Neuron (in vitro differentiated cells): ENCODE measurements around the gene ZNF282.
A peak's percentile ranks its signal among the peaks of the same experiment; 100 is the strongest.

ENCODE experiments used
- H2AFZ ChIP-seq: one replicate; pipeline ENCODE4 v1.6.1; 2013; ENCODE audit warnings: low read depth, mild to moderate bottlenecking, inconsistent platforms, low read length, moderate library complexity
- H3K27me3 ChIP-seq: one replicate; pipeline ENCODE4 v1.6.1; 2013; ENCODE audit warnings: low read length; ENCODE audit not compliant: insufficient read depth
- H3K36me3 ChIP-seq: one replicate; pipeline ENCODE4 v1.6.1; 2013; ENCODE audit warnings: low read length; ENCODE audit not compliant: insufficient read depth
- H3K4me1 ChIP-seq: one replicate; pipeline ENCODE4 v1.6.1; 2013; ENCODE audit warnings: low read length; ENCODE audit not compliant: insufficient read depth
- H3K4me3 ChIP-seq: 2 replicates; pipeline ENCODE4 v1.5.1; 2013; ENCODE audit warnings: mild to moderate bottlenecking, low read length, moderate library complexity
- H3K9me3 ChIP-seq: one replicate; pipeline ENCODE4 v1.6.1; 2013; ENCODE audit warnings: low read length

The ZNF282 gene

DNA sequence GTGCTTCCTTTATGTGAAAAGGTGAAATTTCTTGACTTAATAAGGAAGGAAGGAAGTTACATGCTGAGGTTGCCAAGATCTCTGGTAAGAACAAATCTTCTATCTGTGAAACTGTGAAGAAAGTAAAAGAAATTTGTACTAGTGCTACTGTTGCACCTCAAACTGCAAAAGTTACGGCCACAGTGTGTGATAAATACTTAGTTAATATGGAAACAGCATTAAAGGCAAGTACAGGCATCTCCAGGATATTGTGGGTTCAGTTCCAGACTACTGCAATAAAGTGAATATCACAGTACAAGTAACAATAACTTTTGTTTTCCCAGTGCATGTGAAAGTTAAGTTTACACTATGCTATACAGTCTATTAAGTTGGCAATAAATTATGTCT lies 22.8 kb upstream of the ZNF282 start:
- Histone ChIP-seq H3K9me3 (no peaks in the 10 kb centered on the region), H3K4me3 (no peak overlapping the region), H3K36me3 (peaks cover 43% of the 10 kb centered on the region), H3K27me3 (no peaks in the 10 kb centered on the region), H3K4me1 (no peaks in the 10 kb centered on the region), H2AFZ (no peak overlapping the region)

DNA sequence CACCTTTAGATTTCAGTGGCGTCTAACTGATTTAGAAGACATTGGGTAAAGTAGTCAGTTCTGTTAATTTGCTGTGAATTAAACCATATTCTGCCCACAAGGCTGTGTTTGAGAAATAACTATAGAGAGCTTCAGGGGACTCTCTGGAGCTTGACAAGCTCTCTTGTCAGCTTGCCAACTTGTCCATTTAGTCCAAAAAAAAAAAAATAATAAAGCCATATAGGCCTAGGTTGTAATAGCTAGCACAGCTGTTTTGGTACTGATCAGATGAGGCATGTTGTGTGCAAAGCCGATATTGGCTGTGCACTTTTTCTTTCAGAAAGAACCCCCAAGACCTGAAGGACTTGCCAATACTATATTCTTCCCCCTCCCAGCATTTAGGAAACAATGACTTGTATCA lies 20.2 kb upstream of the ZNF282 start:
- Histone ChIP-seq H3K36me3 (peaks cover 50% of the 10 kb centered on the region), H3K9me3 (no peaks in the 10 kb centered on the region), H3K27me3 (no peaks in the 10 kb centered on the region), H3K4me3 (no peak overlapping the region), H3K4me1 (no peaks in the 10 kb centered on the region), H2AFZ (no peak overlapping the region)

DNA sequence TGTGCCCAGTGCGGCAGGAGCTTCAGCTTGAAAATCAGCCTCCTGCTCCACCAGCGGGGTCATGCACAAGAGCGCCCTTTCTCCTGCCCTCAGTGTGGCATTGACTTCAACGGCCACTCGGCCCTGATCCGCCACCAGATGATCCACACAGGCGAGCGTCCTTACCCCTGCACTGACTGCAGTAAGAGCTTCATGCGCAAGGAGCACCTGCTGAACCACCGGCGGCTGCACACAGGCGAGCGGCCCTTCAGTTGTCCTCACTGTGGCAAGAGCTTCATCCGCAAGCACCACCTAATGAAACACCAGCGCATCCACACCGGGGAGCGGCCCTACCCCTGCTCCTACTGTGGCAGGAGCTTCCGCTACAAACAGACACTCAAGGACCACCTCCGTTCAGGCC lies 16.1 kb upstream of the ZNF282 start:
- Histone ChIP-seq H3K9me3 (no peaks in the 10 kb centered on the region), H3K4me3 (no peak overlapping the region), H3K27me3 (no peaks in the 10 kb centered on the region), H3K36me3 (peaks cover 56% of the 10 kb centered on the region), H2AFZ (no peak overlapping the region), H3K4me1 (no peaks in the 10 kb centered on the region)

DNA sequence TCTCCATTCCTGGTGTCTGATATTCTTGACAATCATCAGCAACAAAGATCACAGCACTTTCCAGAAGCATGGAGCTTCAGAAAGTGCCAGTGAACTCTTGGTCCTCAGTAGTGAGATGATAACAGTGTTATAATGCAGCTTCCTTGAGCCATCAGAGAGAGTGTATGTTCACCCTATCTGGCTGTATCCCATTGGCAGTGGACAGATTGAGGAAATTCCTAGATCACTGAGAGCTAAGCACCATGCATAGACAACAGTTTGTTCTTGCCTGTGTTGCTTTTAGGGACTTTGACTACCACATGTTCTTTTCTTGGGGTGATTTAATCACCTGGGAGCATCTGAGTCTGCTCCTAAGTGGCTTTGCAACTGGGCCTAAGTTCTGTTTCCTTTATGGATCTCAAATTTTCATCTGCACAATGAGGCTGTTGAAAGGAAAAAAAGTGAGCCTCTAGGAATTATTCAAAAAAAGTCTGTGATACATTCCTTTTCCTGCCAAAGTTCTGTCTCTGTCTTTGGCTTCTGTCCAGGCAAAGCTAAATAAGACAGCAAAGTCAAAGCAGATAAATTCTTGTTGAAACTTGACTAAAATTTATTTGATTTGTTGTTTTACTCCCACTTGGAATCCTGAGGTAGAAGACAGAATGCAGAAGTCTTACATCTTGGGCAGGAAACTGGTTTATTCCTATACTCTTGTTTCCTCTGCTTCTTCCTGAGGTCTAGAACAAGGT lies 14.5 kb upstream of the ZNF282 start:
- Histone ChIP-seq H2AFZ (no peak overlapping the region), H3K27me3 (no peaks in the 10 kb centered on the region), H3K9me3 (no peaks in the 10 kb centered on the region), H3K4me3 (no peak overlapping the region), H3K36me3 (peaks cover 55% of the 10 kb centered on the region), H3K4me1 (no peaks in the 10 kb centered on the region)

DNA sequence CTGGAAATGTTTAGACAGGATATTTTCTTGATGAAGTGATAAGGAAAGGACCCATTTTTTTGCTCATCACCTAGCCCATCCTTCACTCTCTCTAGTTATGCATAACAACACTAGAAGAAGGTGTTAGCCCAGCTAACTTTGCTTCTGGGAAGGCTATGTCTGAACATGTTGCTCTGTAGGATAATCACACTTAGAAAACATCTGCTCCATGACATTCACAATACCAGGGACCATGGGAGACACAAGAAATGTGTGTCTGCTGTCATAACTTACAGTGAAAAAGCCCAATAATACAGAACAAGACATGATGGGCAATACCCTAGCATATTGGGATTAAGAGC lies 13.9 kb upstream of the ZNF282 start:
- H3K27me3 ChIP-seq: no peaks in the 10 kb centered on the region
- H3K36me3 ChIP-seq: peaks cover 55% of the 10 kb centered on the region
- H2AFZ ChIP-seq: no peak overlapping the region
- H3K4me1 ChIP-seq: no peaks in the 10 kb centered on the region
- H3K4me3 ChIP-seq: no peak overlapping the region
- no peaks in the 10 kb centered on the region for H3K9me3 ChIP-seq

GRCh38 chr7:149184274-149184673 lies 11.1 kb upstream of the ZNF282 start:
- Histone ChIP-seq H3K4me1 (no peaks in the 10 kb centered on the region), H3K27me3 (no peaks in the 10 kb centered on the region), H2AFZ (no peak overlapping the region), H3K4me3 (no peak overlapping the region), H3K36me3 (peaks cover 30% of the 10 kb centered on the region), H3K9me3 (no peaks in the 10 kb centered on the region)

DNA sequence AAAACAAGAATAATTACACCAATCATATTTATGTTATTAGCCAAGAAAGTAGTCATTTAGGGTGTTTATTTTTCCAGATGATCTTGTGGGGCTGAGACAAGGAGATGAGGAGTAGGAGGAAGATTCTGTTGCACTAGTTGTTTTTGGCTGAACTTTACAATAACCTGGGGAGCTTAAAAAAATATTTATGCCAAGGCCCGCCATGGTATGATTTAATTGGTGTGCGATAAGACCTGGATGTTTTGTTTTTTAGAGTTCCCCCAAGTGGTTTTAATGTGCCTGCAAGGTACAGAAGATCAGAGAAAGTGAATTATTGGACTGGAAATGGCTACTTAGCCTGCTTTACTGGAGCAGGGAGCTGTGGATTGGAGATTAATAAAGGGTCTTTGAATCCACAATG lies 7.1 kb upstream of the ZNF282 start:
- Histone ChIP-seq H3K4me3 (no peak overlapping the region), H3K36me3 (no peaks in the 10 kb centered on the region), H3K27me3 (no peaks in the 10 kb centered on the region)

DNA sequence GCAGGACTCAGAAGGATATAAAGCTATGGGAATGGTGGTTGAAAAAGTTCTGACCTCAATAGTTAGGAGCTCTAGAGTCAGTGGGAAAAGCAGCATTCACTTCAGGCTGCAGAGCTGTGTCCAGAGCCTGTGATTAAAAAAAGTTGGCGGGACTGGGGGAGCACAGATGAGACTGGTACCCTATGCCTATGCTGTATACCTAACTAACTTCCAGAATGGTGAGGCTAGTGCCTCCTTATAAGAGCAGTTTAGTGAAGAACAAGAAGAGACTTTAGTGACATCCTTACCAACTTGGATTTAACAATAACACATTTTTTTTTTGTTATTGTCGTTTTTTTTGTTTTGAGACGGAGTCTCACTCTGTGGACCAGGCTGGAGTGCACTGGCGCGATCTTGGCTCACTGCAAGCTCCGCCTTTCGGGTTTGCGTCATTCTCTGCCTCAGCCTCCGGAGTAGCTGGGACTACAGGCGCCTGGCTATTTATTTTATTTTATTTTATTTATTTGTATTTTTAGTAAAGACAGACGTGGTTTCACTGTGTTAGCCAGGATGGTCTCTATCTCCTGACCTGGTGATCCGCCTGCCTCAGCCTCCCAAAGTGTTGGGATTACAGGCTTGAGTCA lies 6.6 kb upstream of the ZNF282 start:
- Histone ChIP-seq H3K27me3 (no peaks in the 10 kb centered on the region), H3K36me3 (no peaks in the 10 kb centered on the region), H3K4me3 (no peak overlapping the region), H3K9me3 (no peaks in the 10 kb centered on the region), H2AFZ (no peak overlapping the region), H3K4me1 (no peaks in the 10 kb centered on the region)

More for the DNA sequence above, 7.1 kb upstream of the ZNF282 start:
- no peak overlapping the region for H2AFZ ChIP-seq
- H3K4me1 ChIP-seq: no peaks in the 10 kb centered on the region
- H3K9me3 ChIP-seq: no peaks in the 10 kb centered on the region

GRCh38 chr7:149191851-149192250 lies 3.5 kb upstream of the ZNF282 start:
- no peaks in the 10 kb centered on the region for H3K9me3 ChIP-seq
- H3K36me3 ChIP-seq: no peaks in the 10 kb centered on the region
- H3K4me3 ChIP-seq: no peak overlapping the region
- no peak overlapping the region for H2AFZ ChIP-seq
- peaks cover 7% of the 10 kb centered on the region for H3K4me1 ChIP-seq
- H3K27me3 ChIP-seq: no peaks in the 10 kb centered on the region

DNA sequence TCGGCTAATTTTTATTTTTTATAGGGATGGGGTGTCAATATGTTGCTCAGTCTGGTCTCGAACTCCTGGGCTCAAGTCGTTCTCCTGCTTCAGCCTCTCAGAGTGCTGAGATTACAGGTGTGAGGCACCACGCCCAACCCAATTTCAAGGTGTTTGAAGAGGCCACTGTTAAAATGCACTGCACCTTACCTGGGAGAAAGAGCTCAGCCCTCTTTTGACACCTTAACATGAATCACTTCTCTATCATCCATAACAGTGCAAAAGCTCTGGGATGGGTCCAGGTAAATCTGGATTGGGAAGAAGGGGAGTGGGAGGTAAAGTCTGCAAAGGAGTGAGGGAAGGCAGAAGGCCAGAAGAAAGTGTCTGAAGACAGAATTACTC lies 557 bp upstream of the ZNF282 start:
- Histone ChIP-seq H3K9me3 (no peaks in the 10 kb centered on the region), H2AFZ (peak overlapping the region; percentile 98), H3K4me3 (peak overlapping the region; percentile 61), H3K27me3 (no peaks in the 10 kb centered on the region), H3K36me3 (peaks cover 19% of the 10 kb centered on the region), H3K4me1 (peaks cover 10% of the 10 kb centered on the region)

- no peaks in the 10 kb centered on the region for H3K27me3 ChIP-seq
- H3K4me1 ChIP-seq: peaks cover 10% of the 10 kb centered on the region
- H3K4me3 ChIP-seq: peak overlapping the region; percentile 61
- H3K36me3 ChIP-seq: peaks cover 31% of the 10 kb centered on the region
- H2AFZ ChIP-seq: no peak overlapping the region
- H3K9me3 ChIP-seq: no peaks in the 10 kb centered on the region
Observed at GRCh38 chr7:149196151-149196704, 882 bp downstream of the ZNF282 start.

- peaks cover 10% of the 10 kb centered on the region for H3K4me1 ChIP-seq
- no peaks in the 10 kb centered on the region for H3K27me3 ChIP-seq
- H2AFZ ChIP-seq: no peak overlapping the region
- H3K4me3 ChIP-seq: peak overlapping the region; percentile 61
- H3K36me3 ChIP-seq: peaks cover 35% of the 10 kb centered on the region
- no peaks in the 10 kb centered on the region for H3K9me3 ChIP-seq
Observed at GRCh38 chr7:149196705-149197171, 1.4 kb downstream of the ZNF282 start.

DNA sequence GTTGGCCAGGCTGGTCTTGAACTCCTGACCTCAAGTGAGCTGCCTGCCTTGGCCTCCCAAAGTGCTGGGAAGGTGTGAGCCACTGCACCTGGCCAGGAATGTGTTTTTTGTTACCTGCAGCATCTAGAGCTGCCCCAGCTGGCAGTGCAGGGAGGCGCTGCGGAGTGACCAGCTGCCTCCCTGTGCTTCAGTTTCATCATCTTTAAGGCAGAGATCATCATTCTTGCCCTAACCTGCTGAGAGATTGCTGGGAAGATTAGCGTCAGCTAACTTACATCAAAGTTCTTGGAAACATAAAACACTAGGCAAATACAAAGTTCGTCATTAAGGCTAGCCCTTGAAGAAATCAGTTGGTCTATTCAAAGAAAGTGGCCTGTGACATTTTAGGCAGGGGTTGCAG lies 2.3 kb downstream of the ZNF282 start:
- H2AFZ ChIP-seq: no peak overlapping the region
- H3K4me3 ChIP-seq: no peak overlapping the region
- no peaks in the 10 kb centered on the region for H3K9me3 ChIP-seq
- H3K27me3 ChIP-seq: no peaks in the 10 kb centered on the region
- peaks cover 10% of the 10 kb centered on the region for H3K4me1 ChIP-seq
- peaks cover 39% of the 10 kb centered on the region for H3K36me3 ChIP-seq
